ENCODE results near the gene PRKCH. TPM values are rescaled to one million over a fixed set of nuclear protein-coding genes. Genes with fewer than 3 reads are reported as not detected.
A peak's percentile ranks its signal among the peaks of the same experiment; 100 is the strongest.

The PRKCH gene
- total RNA-seq, 3 donors from 2014 or later = 12.3 to 15.4 (median 14.8) TPM

GRCh38 chr14:61451491-61451890 lies 130.1 kb downstream of the PRKCH start:
- no peaks in the 10 kb centered on the region for H3K36me3 ChIP-seq (ENCODE audit: low read depth)
- no peak for TF ChIP-seq CTCF (IDR thresholded peaks at IDR 0.05)
- no peaks in the 10 kb centered on the region for H3K4me1 ChIP-seq (ENCODE audit: low read depth)
- intact Hi-C loops (cut with DNase I, micrococcal nuclease) = no loop called here
- ATAC-seq = no peak
- no peak for DNase-seq
- no peaks in the 10 kb centered on the region for H3K9me3 ChIP-seq
- no peak overlapping the region for H3K4me3 ChIP-seq

- intact Hi-C loops (cut with DNase I, micrococcal nuclease) = no loop called here
- Histone ChIP-seq H3K9me3 (no peaks in the 10 kb centered on the region), H3K4me1 (ENCODE audit: low read depth) (no peaks in the 10 kb centered on the region), H3K4me3 (no peak overlapping the region), H3K36me3 (ENCODE audit: low read depth) (no peaks in the 10 kb centered on the region)
- DNase-seq (no peak), ATAC-seq (no peak)
- no peak for TF ChIP-seq CTCF (IDR thresholded peaks at IDR 0.05)
These were observed 130.6 kb downstream of the PRKCH start for GRCh38 chr14:61451891-61452400.

GRCh38 chr14:61452452-61452851 lies 131.1 kb downstream of the PRKCH start:
- intact Hi-C loops (cut with DNase I, micrococcal nuclease) = no loop called here
- peak; percentile 66 for ATAC-seq

GRCh38 chr14:61453103-61453767 lies 131.9 kb downstream of the PRKCH start:
- Histone ChIP-seq H3K4me3 (no peak overlapping the region), H3K4me1 (ENCODE audit: low read depth) (no peaks in the 10 kb centered on the region), H3K36me3 (ENCODE audit: low read depth) (no peaks in the 10 kb centered on the region), H3K9me3 (no peaks in the 10 kb centered on the region)
- no peak for ATAC-seq
- no peak for DNase-seq
- no peak for TF ChIP-seq CTCF (IDR thresholded peaks at IDR 0.05)
- intact Hi-C loops (cut with DNase I, micrococcal nuclease) = no loop called here

More at GRCh38 chr14:61452452-61452851, 131.1 kb downstream of the PRKCH start:
- Histone ChIP-seq H3K9me3 (no peaks in the 10 kb centered on the region), H3K4me1 (ENCODE audit: low read depth) (no peaks in the 10 kb centered on the region), H3K4me3 (no peak overlapping the region), H3K36me3 (ENCODE audit: low read depth) (no peaks in the 10 kb centered on the region)
- TF ChIP-seq CTCF (IDR thresholded peaks at IDR 0.05) = no peak
- no peak for DNase-seq

- H3K36me3 ChIP-seq (ENCODE audit: low read depth) = no peaks in the 10 kb centered on the region
- no peaks in the 10 kb centered on the region for H3K9me3 ChIP-seq
- no peak overlapping the region for H3K4me3 ChIP-seq
- TF ChIP-seq CTCF (IDR thresholded peaks at IDR 0.05) = no peak
- no peaks in the 10 kb centered on the region for H3K4me1 ChIP-seq (ENCODE audit: low read depth)
- intact Hi-C loops (cut with DNase I, micrococcal nuclease) = no loop called here
- ATAC-seq (no peak), DNase-seq (no peak)
These were observed 133.2 kb downstream of the PRKCH start for GRCh38 chr14:61454545-61454944.
